CD4-positive, alpha-beta T cell (primary cell): ENCODE measurements around the gene NAT8. TPM values are rescaled to one million over a fixed set of nuclear protein-coding genes. Genes with fewer than 3 reads are reported as not detected.
"Not testable (repeated sequence)": the region's sequence is repeated elsewhere in the genome, so short reads cannot be mapped to it uniquely, and the experiment has no call there.

ENCODE experiments used
- ATAC-seq: fragments of 200-7000 bp; cut with Tn5 transposase; one replicate; pipeline ENCODE4 v1.10.0; 2022; ENCODE audit warnings: mild to moderate bottlenecking; ENCODE audit not compliant: poor library complexity
- CTCF ChIA-PET: fragments of 350-600 bp; sonication (Branson Sonifier 250); formaldehyde crosslinking; loops from one replicate; lab custom pipeline; 2021; ENCODE audit warnings: antibody characterized with exemption, inconsistent platforms; lab: Charles Lee
- POLR2A ChIA-PET: fragments of 350-600 bp; sonication (Branson Sonifier 250); formaldehyde crosslinking; loops from one replicate; lab custom pipeline; 2021; ENCODE audit warnings: antibody characterized with exemption, inconsistent platforms; lab: Charles Lee
- DNase-seq, 14 experiments: peaks; one replicate each; pipeline ENCODE4 v3.0.0-alpha.2; 2013 to 2020; ENCODE audit warnings: mixed read lengths in 2 of 14
- H3K27ac ChIP-seq, 2 donors: one replicate each; pipeline versions ENCODE4 v1.5.1 to v1.7.0; 2013; ENCODE audit warnings: low read length in 2 of 2, low read depth in 1 of 2, mild to moderate bottlenecking in 1 of 2
- H3K27me3 ChIP-seq, 2 experiments: 1 replicate in 1 of 2; 2 replicates in 1 of 2; pipeline versions ENCODE4 v1.6.1 to v1.7.0; 2013; ENCODE audit warnings: low read length in 2 of 2, control low read depth in 1 of 2, mild to moderate bottlenecking in 1 of 2, moderate library complexity in 1 of 2; ENCODE audit not compliant: insufficient read depth in 2 of 2, control insufficient read depth in 1 of 2
- H3K36me3 ChIP-seq: one replicate; pipeline ENCODE4 v1.6.1; 2013; ENCODE audit warnings: low read length, control low read depth; ENCODE audit not compliant: insufficient read depth
- H3K4me1 ChIP-seq: one replicate; pipeline ENCODE4 v1.6.1; 2013; ENCODE audit warnings: low read length, control low read depth; ENCODE audit not compliant: insufficient read depth
- H3K4me3 ChIP-seq: one replicate; pipeline ENCODE4 v1.5.1; 2013; ENCODE audit warnings: mild to moderate bottlenecking, low read length, moderate library complexity
- H3K9me3 ChIP-seq, 2 experiments: 1 replicate in 1 of 2; 2 replicates in 1 of 2; pipeline versions ENCODE4 v1.6.1 to v1.7.0; 2013; ENCODE audit warnings: low read length in 2 of 2, mild to moderate bottlenecking in 2 of 2, control low read depth in 1 of 2, moderate library complexity in 1 of 2; ENCODE audit not compliant: control insufficient read depth in 1 of 2, insufficient read depth in 1 of 2
- H3K27ac Mint-ChIP-seq: one replicate; pipeline ENCODE4 v1.8.0; 2020; ENCODE audit warnings: mixed read lengths
- H3K27me3 Mint-ChIP-seq: one replicate; pipeline ENCODE4 v1.8.0; 2021; ENCODE audit warnings: mixed read lengths
- H3K36me3 Mint-ChIP-seq: one replicate; pipeline ENCODE4 v1.8.0; 2021; ENCODE audit warnings: low read depth, mixed read lengths
- H3K4me1 Mint-ChIP-seq: one replicate; pipeline ENCODE4 v1.8.0; 2021; ENCODE audit warnings: low read depth, mixed read lengths
- H3K4me3 Mint-ChIP-seq: one replicate; pipeline ENCODE4 v1.8.0; 2020; ENCODE audit warnings: mild to moderate bottlenecking, mixed read lengths
- H3K9me3 Mint-ChIP-seq: one replicate; pipeline ENCODE4 v1.8.0; 2020; ENCODE audit warnings: mixed read lengths
- CTCF ChIP-seq: fragments of 200-600 bp; IDR thresholded peaks from one replicate; pipeline ENCODE4 v1.8.0; 2022; ENCODE audit warnings: antibody characterized with exemption, mild to moderate bottlenecking
- intact Hi-C, 2 experiments: fragments of 100-400 bp; cut with DNase I in 1 of 2; cut with micrococcal nuclease in 1 of 2; formaldehyde crosslinking; loops; one replicate each; pipeline versions ENCODE4 v1.15.1 to v1.9.0; 2023 to 2025; cut with DNase I, micrococcal nuclease
- total RNA-seq, 174 experiments: library from RNA in 2 of 174; stranded (reverse) in 2 of 174; gene quantifications; one replicate each; pipeline ENCODE4 v1.2.3 and lab custom pipeline; 2021 to 2026

NAT8 gene
- total RNA-seq, 2 experiments from 2014 or later = not detected

- H3K4me3 Mint-ChIP-seq, POLR2A ChIA-PET, DNase-seq: not testable (repeated sequence)
Observed at GRCh38 chr2:73676211-73676610, 34.0 kb upstream of the NAT8 start.

GRCh38 chr2:73674696-73675157 lies 32.5 kb upstream of the NAT8 start:
- H3K27me3 Mint-ChIP-seq, DNase-seq, intact Hi-C loops, H3K27ac ChIP-seq, H3K4me1 Mint-ChIP-seq, POLR2A ChIA-PET, H3K27me3 ChIP-seq, H3K9me3 Mint-ChIP-seq, H3K27ac Mint-ChIP-seq, H3K36me3 ChIP-seq, CTCF ChIA-PET, H3K4me1 ChIP-seq, H3K9me3 ChIP-seq, ATAC-seq, H3K4me3 ChIP-seq, H3K4me3 Mint-ChIP-seq: not testable (repeated sequence)
- peaks cover 19% of the 10 kb centered on the region for H3K36me3 Mint-ChIP-seq

More at GRCh38 chr2:73676211-73676610, 34.0 kb upstream of the NAT8 start:
- ATAC-seq, H3K4me1 Mint-ChIP-seq, H3K9me3 Mint-ChIP-seq, H3K27me3 ChIP-seq, CTCF ChIA-PET, H3K27me3 Mint-ChIP-seq, H3K4me1 ChIP-seq, intact Hi-C loops, H3K27ac ChIP-seq, H3K9me3 ChIP-seq, H3K36me3 ChIP-seq, H3K27ac Mint-ChIP-seq, H3K4me3 ChIP-seq: not testable (repeated sequence)
- peaks cover 19% of the 10 kb centered on the region for H3K36me3 Mint-ChIP-seq

- H3K27me3 ChIP-seq, H3K9me3 ChIP-seq, H3K27me3 Mint-ChIP-seq, H3K27ac ChIP-seq, DNase-seq, H3K4me1 Mint-ChIP-seq, H3K36me3 ChIP-seq, POLR2A ChIA-PET, H3K27ac Mint-ChIP-seq, ATAC-seq, H3K4me3 ChIP-seq, H3K9me3 Mint-ChIP-seq, H3K4me3 Mint-ChIP-seq, H3K4me1 ChIP-seq, intact Hi-C loops, CTCF ChIA-PET: not testable (repeated sequence)
- H3K36me3 Mint-ChIP-seq = peaks cover 19% of the 10 kb centered on the region
Observed at GRCh38 chr2:73669976-73670375, 27.8 kb upstream of the NAT8 start.

GRCh38 chr2:73667239-73667638 lies 25.0 kb upstream of the NAT8 start:
- POLR2A ChIA-PET, H3K36me3 Mint-ChIP-seq, H3K36me3 ChIP-seq, H3K27me3 ChIP-seq, H3K9me3 Mint-ChIP-seq, H3K9me3 ChIP-seq, intact Hi-C loops, H3K27ac ChIP-seq, DNase-seq, H3K27ac Mint-ChIP-seq, ATAC-seq, H3K4me3 ChIP-seq, H3K4me1 ChIP-seq, CTCF ChIA-PET, H3K4me1 Mint-ChIP-seq, H3K4me3 Mint-ChIP-seq: not testable (repeated sequence)
- peaks cover 12% of the 10 kb centered on the region for H3K27me3 Mint-ChIP-seq

- intact Hi-C loops = no loop called here
- Histone ChIP-seq H3K27ac (no peak overlapping the region), H3K4me3 (no peak overlapping the region), H3K4me1 (no peaks in the 10 kb centered on the region), H3K36me3 (no peaks in the 10 kb centered on the region), H3K27me3 (peaks cover 0 to 9% of the 10 kb centered on the region in 2 experiments), H3K9me3 (peaks cover 0 to 8% of the 10 kb centered on the region in 2 experiments)
- TF ChIP-seq CTCF = no peak
- ATAC-seq = no peak
- Mint-ChIP-seq H3K4me1 (no peaks in the 10 kb centered on the region), H3K27me3 (no peaks in the 10 kb centered on the region), H3K4me3 (no peak overlapping the region), H3K9me3 (peaks cover 1% of the 10 kb centered on the region), H3K36me3 (no peaks in the 10 kb centered on the region), H3K27ac (no peak overlapping the region)
- DNase-seq = no peak
- ChIA-PET POLR2A (no interaction called here), CTCF (no interaction called here)
Observed at GRCh38 chr2:73654175-73654574, 12.0 kb upstream of the NAT8 start.
